PC-3 (cell line): Measurements from ENCODE around the gene CXCL5.

Source experiments
- CTCF ChIP-seq: fragments of 300-600 bp; sonication (generic); conservative IDR thresholded peaks from 2 replicates; pipeline ENCODE4 v1.5.1; 2017; ENCODE audit warnings: antibody characterized with exemption, low read depth, mild to moderate bottlenecking, low read length
- EZH2 ChIP-seq: fragments of 300-600 bp; sonication (generic); IDR thresholded peaks from one replicate; pipeline ENCODE4 v1.6.1; 2017; ENCODE audit warnings: antibody characterized with exemption, mild to moderate bottlenecking, low read length; ENCODE audit not compliant: unreplicated experiment

- no peak for TF ChIP-seq EZH2
- TF ChIP-seq CTCF = no peak
Observed at GRCh38 chr4:73989031-73989430, 9.4 kb downstream of the CXCL5 start.
